GM13976 (cell line): Measurements from ENCODE around the gene LXN.

ENCODE experiments used
- DNase-seq: peaks from one replicate; pipeline ENCODE4 v3.0.0; 2012; ENCODE audit warnings: low spot score
- CTCF ChIP-seq: IDR thresholded peaks from 2 replicates; pipeline ENCODE4 v1.5.1; 2012; ENCODE audit warnings: borderline replicate concordance, mild to moderate bottlenecking; ENCODE audit not compliant: insufficient read depth; ENCODE audit errors: extremely low read depth, missing control alignments, control extremely low read depth
- in situ Hi-C: fragments of 300-500 bp; cut with MboI; formaldehyde crosslinking; loops from one replicate; pipeline ENCODE4 v1.12.0; 2022; ENCODE audit warnings: low sequenced_read_pairs, mixed read lengths, inconsistent platforms; ENCODE audit not compliant: unreplicated experiment

LXN gene

GRCh38 chr3:158658889-158659288 is 13.6 kb downstream of the LXN start:
- TF ChIP-seq CTCF, result no peak
- DNase-seq, result no peak
- in situ Hi-C loops, result no loop called here

GRCh38 chr3:158652463-158652862 is 20.0 kb downstream of the LXN start:
- in situ Hi-C loops, result no loop called here
- TF ChIP-seq CTCF, result no peak
- DNase-seq, result no peak

GRCh38 chr3:158651192-158651591 is 21.3 kb downstream of the LXN start:
- no peak for DNase-seq
- no peak for TF ChIP-seq CTCF
- in situ Hi-C loops, result no loop called here

- no peak for DNase-seq
- TF ChIP-seq CTCF, result no peak
- in situ Hi-C loops, result no loop called here
These were observed 22.7 kb downstream of the LXN start for GRCh38 chr3:158649791-158650190.

- peak; percentile 98 for TF ChIP-seq CTCF
- in situ Hi-C loops, result no loop called here
- peak; percentile 92 for DNase-seq
These were observed 28.0 kb downstream of the LXN start, which contains the start of gene GFM1 for GRCh38 chr3:158644345-158644908. TSS of gene GFM1 (plus strand) at chr3:158644527. CDS start at chr3:158644635, 108 bp downstream.

- in situ Hi-C loops, result no loop called here
- no peak for TF ChIP-seq CTCF
- no peak for DNase-seq
These were observed 29.8 kb downstream of the LXN start for GRCh38 chr3:158642474-158643210.
